Measurements from ENCODE around the gene CRKL.

DNA sequence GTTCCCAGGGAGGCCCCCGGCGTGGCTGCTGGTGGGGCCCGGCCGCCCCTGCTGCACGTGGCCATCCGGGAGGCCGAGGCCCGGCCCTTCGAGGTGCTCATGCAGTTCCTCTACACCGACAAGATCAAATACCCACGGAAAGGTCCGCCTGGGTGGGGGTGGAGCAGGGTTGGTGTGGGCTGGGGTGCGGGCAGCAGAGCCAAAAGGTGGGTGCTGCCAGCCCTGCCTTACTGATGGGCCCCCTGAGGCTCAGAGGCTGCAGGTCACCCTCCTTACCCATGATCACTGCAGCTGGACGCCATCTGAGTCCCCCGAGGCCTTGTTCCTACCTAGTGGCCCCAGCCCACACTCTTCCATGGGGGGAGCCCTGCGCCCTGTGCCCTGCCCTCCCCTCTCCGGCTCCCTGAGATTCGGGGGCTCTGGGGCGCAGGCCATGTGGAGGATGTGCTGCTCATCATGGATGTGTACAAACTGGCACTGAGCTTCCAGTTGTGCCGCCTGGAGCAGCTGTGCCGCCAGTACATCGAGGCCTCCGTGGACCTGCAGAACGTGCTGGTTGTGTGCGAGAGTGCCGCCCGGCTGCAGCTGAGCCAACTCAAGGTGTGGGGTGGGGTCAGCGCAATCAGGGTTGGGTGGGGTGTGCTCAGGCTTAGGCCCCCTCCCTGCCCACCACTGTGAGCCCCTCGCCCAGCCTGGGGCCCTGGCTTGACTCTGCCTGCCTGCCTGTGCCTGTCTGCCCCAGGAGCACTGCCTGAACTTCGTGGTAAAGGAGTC is 77.1 kb downstream of the CRKL start:
- TF ChIP-seq, protein P1, sequence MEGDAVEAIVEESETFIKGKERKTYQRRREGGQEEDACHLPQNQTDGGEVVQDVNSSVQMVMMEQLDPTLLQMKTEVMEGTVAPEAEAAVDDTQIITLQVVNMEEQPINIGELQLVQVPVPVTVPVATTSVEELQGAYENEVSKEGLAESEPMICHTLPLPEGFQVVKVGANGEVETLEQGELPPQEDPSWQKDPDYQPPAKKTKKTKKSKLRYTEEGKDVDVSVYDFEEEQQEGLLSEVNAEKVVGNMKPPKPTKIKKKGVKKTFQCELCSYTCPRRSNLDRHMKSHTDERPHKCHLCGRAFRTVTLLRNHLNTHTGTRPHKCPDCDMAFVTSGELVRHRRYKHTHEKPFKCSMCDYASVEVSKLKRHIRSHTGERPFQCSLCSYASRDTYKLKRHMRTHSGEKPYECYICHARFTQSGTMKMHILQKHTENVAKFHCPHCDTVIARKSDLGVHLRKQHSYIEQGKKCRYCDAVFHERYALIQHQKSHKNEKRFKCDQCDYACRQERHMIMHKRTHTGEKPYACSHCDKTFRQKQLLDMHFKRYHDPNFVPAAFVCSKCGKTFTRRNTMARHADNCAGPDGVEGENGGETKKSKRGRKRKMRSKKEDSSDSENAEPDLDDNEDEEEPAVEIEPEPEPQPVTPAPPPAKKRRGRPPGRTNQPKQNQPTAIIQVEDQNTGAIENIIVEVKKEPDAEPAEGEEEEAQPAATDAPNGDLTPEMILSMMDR (IDR thresholded peaks at IDR 0.05), result no peak
- no peak for TF ChIP-seq POLR2A (IDR thresholded peaks at IDR 0.05)
